ENCODE measurements around the gene CFAP251. TPM values are rescaled to one million over a fixed set of nuclear protein-coding genes. Genes with fewer than 3 reads are reported as not detected.

CFAP251 gene
- total and polyA plus RNA-seq, 2 of the 13 experiments (the other 11 are each of a cell fraction or from before 2014, with no cell fraction given), result 0.30 to 0.42 TPM

DNA sequence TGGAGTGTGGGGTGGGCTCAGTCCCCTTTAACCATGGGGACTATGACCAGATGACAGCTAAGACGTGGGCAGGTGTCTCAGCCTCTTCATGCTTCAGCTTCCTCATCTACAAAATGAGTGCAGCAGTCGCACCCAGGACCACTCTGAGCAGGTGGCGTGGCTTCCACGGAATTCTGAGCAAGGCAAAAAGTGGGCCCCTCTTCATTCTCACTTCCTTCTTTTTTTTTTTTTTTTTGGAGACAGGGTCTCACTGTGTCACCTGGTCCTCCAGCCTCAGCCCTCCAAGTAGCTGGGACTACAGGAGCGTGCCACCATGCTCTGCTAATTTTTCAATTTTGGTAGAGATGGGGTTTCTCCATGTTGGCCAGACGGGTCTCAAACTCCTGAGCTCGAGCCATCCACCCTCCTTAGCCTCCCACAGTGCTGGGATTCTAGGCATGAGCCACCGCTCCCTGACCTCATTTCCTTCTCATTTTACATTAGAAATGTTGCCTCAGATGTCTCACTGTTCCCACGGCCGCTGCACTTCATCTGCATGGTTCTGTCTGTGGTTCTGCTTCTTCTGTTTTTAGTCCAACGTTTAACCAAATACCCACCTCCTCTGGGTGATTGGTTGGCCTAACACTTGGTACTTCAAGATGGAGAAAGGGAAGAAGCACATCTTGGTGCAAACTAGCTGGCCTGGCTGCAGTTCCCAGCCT, 61.9 kb downstream of the CFAP251 start (continued):
- TF ChIP-seq ZNF138 (CRISPR knock-in tag; IDR thresholded peaks at IDR 0.05; ENCODE audit: low read depth) (no peak), GZF1 (CRISPR knock-in tag; IDR thresholded peaks at IDR 0.05) (no peak)

DNA sequence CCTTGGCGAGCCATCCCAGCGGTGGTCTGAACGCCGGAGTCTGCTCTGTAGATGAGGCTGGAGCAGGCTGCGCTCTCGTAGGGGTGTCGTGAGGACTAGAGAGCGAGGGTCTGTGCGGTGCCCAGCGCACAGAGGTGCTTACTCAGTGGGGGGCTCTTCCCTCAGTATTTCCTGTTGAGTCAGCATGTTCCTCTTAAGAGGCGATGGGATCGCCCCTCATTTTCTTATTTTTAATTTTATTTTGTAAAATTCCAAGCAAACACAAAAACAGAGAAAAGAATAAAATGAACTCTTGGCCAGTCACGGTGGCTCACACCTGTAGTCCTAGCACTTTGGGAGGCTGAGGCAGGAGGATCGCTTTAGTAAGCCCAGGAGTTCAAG, 62.5 kb downstream of the CFAP251 start:
- 0 out of 3 replicates have a peak, but pooled peaks have one; percentile 30 for ATAC-seq
- no TSS peak for BruUV-seq (replicated peaks)
- POLR2A ChIA-PET, result no interaction called here

DNA sequence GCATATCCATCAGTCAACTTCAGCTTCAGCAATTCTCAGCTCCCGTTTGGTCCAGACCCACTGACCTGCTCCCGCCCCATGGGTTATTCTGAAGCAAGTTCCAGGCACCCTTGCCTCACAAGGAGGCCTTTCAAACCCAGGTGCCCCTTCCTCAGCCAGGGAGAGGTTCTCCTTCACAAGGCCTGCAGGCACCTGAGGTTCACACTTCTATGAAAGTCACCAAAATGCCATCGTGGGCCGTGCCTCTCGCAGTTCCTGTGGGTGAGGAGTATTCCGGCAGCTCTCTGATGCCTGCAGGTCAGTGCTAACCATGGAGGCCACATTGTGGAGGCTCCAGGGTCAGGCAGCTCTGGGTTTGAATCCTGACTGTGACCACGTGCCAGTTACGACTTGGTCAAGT, 63.1 kb downstream of the CFAP251 start:
- FAIRE-seq (no peak), DNase-seq (ENCODE audit: low spot score) (no peak), ATAC-seq (no peak)
- Histone ChIP-seq H3K27ac (ENCODE audit: extremely low read length, insufficient read depth, low read length) (no peak overlapping the region), H3K9me3 (ENCODE audit: low read length) (no peaks in the 10 kb centered on the region), H3K9ac (ENCODE audit: insufficient read depth, low read depth, low read length) (no peak overlapping the region), H3K4me1 (ENCODE audit: insufficient read depth, low read length) (peaks cover under 1% of the 10 kb centered on the region; the same call in 1 of the 2 replicates), H3K79me2 (ENCODE audit: insufficient read depth, low read length) (no peaks in the 10 kb centered on the region), H2AFZ (ENCODE audit: low read length) (no peak overlapping the region), H3K4me3 (replicated peaks in 1 of 3; ENCODE audit: insufficient read depth in 1 of 3, low read depth in 2 of 3, low read length in 3 of 3) (no peak overlapping the region), H3K4me2 (ENCODE audit: low read depth, low read length) (no peak overlapping the region), H3K36me3 (replicated peaks in 1 of 2; ENCODE audit: control insufficient read depth in 1 of 2, insufficient read depth in 2 of 2, low read length in 2 of 2) (no peaks in the 10 kb centered on the region), H4K20me1 (ENCODE audit: insufficient read depth, low read length) (no peaks in the 10 kb centered on the region), H3K27me3 (ENCODE audit: control insufficient read depth in 1 of 2, insufficient read depth in 2 of 2, low read length in 2 of 2) (peaks cover 1 to 15% of the 10 kb centered on the region in 2 experiments; a peak in 4 of 5 replicates)
- BruUV-seq (replicated peaks), result no TSS peak
- CTCF ChIA-PET (ENCODE audit: low intra/inter-chr PET ratio, low total read pairs), result no interaction called here
- POLR2A ChIA-PET, result no interaction called here
- WGBS (ENCODE audit: low lambda C conversion rate), result 15% methylated on average over 8 of the region's 8 CpGs
- in situ Hi-C loops (cut with HindIII; ENCODE audit: extremely low pct_ligation_motif_present, low pct_unique_long_range_greater_than_20kb), result no loop called here
- intact Hi-C loops (cut with micrococcal nuclease; ENCODE audit: unreplicated experiment), result no loop called here
- TF ChIP-seq ZNF790 (CRISPR knock-in tag; IDR thresholded peaks at IDR 0.05; ENCODE audit: borderline replicate concordance), result no peak
- no peak for TF ChIP-seq U2AF2 (IDR thresholded peaks at IDR 0.05; ENCODE audit: low read depth, low read length)
- no peak for TF ChIP-seq TAF15 (IDR thresholded peaks at IDR 0.05; ENCODE audit: low read depth, low read length, poor library complexity, severe bottlenecking)
- TF ChIP-seq EEA1 (CRISPR knock-in tag; IDR thresholded peaks at IDR 0.05; ENCODE audit: borderline replicate concordance), result no peak
- no peak for TF ChIP-seq RNF2 (conservative IDR thresholded peaks at IDR 0.05; ENCODE audit: low read depth)
- no peak for TF ChIP-seq SRF (IDR thresholded peaks at IDR 0.05; ENCODE audit: low read depth, low read length)

More for the DNA sequence above, 62.5 kb downstream of the CFAP251 start:
- FAIRE-seq, result no peak
- no peak overlapping the region for H3K4me2 ChIP-seq (ENCODE audit: low read depth, low read length)
- DNase-seq (ENCODE audit: low spot score), result no peak
- 69% methylated on average over 14 of the region's 14 CpGs for WGBS (ENCODE audit: low lambda C conversion rate)
- no peak overlapping the region for H2AFZ ChIP-seq (ENCODE audit: low read length)
- H3K27me3 ChIP-seq (ENCODE audit: control insufficient read depth in 1 of 2, insufficient read depth in 2 of 2, low read length in 2 of 2), result peaks cover 3 to 21% of the 10 kb centered on the region in 2 experiments; a peak in 4 of 5 replicates
- H3K27ac ChIP-seq (ENCODE audit: extremely low read length, insufficient read depth, low read length), result no peak overlapping the region
- H3K79me2 ChIP-seq (ENCODE audit: insufficient read depth, low read length), result no peaks in the 10 kb centered on the region
- CTCF ChIA-PET (ENCODE audit: low intra/inter-chr PET ratio, low total read pairs), result no interaction called here
- no peaks in the 10 kb centered on the region for H3K4me1 ChIP-seq (ENCODE audit: insufficient read depth, low read length)
- no peak overlapping the region for H3K4me3 ChIP-seq (replicated peaks in 1 of 3; ENCODE audit: insufficient read depth in 1 of 3, low read depth in 2 of 3, low read length in 3 of 3)
- in situ Hi-C loops (cut with HindIII; ENCODE audit: extremely low pct_ligation_motif_present, low pct_unique_long_range_greater_than_20kb) (no loop called here), intact Hi-C loops (cut with micrococcal nuclease; ENCODE audit: unreplicated experiment) (no loop called here)
- TF ChIP-seq MAFF (IDR thresholded peaks at IDR 0.05; ENCODE audit: low read depth, low read length) (peak; percentile 65), NCOA5 (CRISPR knock-in tag; IDR thresholded peaks at IDR 0.05) (no peak), MAFK (conservative IDR thresholded peaks at IDR 0.05 in 1 of 2, IDR thresholded peaks at IDR 0.05 in 1 of 2; ENCODE audit: low read length in 2 of 2) (peak; percentile 64 to 84), ZNF7 (CRISPR knock-in tag; IDR thresholded peaks at IDR 0.05) (no peak), RFXAP (CRISPR knock-in tag; IDR thresholded peaks at IDR 0.05; ENCODE audit: borderline replicate concordance) (no peak)
- H3K9ac ChIP-seq (ENCODE audit: insufficient read depth, low read depth, low read length), result no peak overlapping the region
- H3K36me3 ChIP-seq (replicated peaks in 1 of 2; ENCODE audit: control insufficient read depth in 1 of 2, insufficient read depth in 2 of 2, low read length in 2 of 2), result no peaks in the 10 kb centered on the region
- H4K20me1 ChIP-seq (ENCODE audit: insufficient read depth, low read length), result no peaks in the 10 kb centered on the region
- no peaks in the 10 kb centered on the region for H3K9me3 ChIP-seq (ENCODE audit: low read length)
